Left renal pelvis (tissue), 4 donors: ENCODE measurements around the gene PLAAT5. TPM values are rescaled to one million over a fixed set of nuclear protein-coding genes. Genes with fewer than 3 reads are reported as not detected.
"Not testable (repeated sequence)": the region's sequence is repeated elsewhere in the genome, so short reads cannot be mapped to it uniquely, and the experiment has no call there.

Experiments used
- DNase-seq, 4 donors: peaks; one replicate each; pipeline ENCODE4 v3.0.0-alpha.2; 2013; ENCODE audit warnings: low read depth in 4 of 4, low spot score in 3 of 4
- polyA plus RNA-seq, 4 donors: library from polyadenylated mRNA; unstranded; fragments of 120-200 nt; gene quantifications; one replicate each; pipeline ENCODE4 v1.2.1, GENCODE V29; 2013; ENCODE audit not compliant: insufficient read length in 4 of 4

PLAAT5 gene, protein sequence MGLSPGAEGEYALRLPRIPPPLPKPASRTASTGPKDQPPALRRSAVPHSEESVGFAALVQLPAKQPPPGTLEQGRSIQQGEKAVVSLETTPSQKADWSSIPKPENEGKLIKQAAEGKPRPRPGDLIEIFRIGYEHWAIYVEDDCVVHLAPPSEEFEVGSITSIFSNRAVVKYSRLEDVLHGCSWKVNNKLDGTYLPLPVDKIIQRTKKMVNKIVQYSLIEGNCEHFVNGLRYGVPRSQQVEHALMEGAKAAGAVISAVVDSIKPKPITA
- polyA plus RNA-seq, result 10 to 100 TPM in 1 of 4 donors, 1 to 10 TPM in 1, under 1 TPM in 2; 0.50 to 10.9 (median 0.95) TPM

DNA sequence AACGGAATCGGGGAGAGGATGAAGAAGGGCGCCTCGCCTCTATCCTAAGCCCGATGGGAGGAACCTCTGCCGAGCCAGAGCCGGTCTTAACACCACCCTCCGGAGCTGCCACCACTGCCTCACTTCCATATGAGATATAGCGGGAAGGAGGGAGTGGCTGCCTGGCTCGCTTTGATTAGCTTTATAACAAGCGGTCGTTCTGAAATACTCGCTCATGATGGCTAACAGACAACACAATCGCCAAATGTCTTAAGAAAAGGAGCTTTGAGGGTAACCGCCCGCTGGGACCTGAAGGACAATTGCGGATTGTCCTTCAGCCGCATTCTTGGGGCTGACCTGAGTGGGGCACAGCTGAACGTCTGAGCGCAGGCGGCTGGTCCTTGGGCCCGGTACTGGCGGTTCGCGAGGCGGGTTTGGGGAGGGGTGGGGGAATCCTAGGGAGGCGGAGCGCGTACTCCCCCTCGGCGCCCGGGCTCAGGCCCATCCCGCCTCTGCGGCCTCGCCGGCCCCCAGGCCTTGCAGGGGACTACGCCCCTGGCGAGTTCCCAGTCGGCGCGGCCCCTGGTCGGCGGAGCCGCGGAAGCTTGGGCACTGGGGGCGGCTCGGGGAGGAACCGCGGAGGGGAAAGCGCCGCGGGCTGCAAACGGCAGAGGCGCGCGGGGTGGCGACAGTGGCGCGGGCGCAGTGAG, at the start of gene PLAAT5:
PLAAT5 (minus strand) TSS at position 617 of the 689 bp plus-strand sequence; CDS start at position 484, 133 bp downstream.
- peak in 1 of 4 donors; percentile 18 for DNase-seq

DNA sequence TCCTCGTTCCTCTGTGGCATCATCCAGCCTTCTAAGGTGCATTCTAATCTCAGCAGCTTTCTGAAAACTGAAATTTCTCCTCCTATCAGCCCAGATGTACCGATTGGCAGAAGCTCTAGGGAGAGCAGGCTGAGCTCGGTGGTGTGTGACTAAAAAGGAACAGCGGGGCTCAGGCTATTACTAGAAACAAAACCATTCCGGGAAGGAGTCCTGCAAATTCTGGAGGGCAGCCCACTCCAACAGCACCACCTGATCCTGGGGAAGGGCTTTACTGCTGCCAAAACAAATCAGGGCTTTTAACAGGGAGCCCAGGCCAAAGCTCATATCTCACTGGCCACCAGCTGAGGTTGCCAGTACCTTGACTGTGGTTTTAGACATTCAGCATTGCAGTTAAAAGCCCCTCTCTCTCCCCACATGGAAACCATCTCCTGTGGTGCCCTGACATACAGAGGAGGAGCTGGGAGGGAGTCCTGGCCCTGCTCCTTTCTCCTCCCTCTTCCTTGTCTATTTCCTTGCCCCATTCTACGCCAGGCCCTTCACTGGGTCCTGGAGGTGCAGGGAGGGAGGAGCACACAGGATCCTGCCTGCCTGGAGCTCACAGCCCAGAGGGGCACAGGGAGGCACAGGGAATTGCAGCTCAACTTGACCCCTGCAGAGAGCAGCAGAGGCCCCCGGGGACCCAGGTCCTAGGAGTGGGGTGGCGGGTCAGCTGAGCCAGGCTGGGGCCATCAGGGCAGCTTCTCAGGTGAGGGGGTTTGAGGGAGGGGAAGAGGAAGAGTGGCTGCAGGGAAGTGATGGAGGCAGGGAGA, 46.5 kb upstream of the PLAAT5 start:
- DNase-seq, result no peak

DNA sequence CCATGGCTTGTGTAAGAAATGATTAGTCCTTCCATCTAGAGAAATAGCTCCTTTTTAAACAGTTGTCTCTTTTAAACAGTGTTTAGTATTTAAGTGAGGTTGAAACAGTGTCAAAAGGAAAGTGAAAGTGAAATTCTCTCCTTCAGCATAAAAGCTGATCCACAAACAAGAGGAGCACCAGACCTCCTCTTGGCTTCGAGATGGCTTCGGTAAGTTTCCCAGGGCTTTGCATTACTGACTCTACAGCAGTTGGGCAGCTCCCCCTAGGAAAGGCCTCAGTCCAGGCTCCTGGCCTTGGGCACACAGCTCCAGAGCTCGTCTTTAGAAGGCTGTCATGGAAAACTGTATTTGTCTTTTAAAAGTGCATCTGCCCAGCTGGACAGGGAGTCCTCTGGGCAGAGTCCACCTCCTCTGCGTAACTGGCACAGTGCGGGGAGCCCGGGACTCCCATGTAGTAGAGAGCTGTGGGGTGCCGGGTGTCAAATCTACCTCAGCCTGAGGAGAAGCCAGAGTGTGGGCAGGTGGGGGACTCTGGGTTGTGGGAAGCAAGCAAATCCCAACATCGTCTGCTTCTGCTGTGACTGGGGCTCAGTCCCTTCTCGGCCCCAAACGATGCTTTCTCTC, 45.8 kb upstream of the PLAAT5 start, which contains the start of gene PLAAT4:
PLAAT4 (plus strand) TSS at position 140 of the 624 bp plus-strand sequence; CDS start at position 201, 61 bp downstream.
- DNase-seq, result no peak

DNA sequence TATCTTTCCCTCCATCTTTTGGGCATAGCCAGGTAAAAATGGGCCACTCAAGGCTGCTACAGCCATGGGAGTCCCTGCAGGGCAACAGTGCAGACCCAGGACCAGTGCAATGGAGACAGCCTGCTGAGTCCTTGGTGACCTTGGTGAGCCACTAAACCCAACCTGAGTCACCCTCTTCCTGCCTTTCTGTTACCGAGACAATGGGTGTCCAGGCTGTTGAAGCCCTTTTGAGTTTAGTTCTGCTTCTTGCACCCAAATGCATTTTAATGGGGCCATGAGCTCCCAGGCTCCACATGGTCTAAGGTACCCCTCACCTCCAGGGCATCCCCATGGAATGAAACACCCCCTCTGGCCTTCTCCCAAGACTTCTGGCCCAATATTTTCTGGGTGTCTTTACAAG, 44.8 kb upstream of the PLAAT5 start:
- no peak for DNase-seq

DNA sequence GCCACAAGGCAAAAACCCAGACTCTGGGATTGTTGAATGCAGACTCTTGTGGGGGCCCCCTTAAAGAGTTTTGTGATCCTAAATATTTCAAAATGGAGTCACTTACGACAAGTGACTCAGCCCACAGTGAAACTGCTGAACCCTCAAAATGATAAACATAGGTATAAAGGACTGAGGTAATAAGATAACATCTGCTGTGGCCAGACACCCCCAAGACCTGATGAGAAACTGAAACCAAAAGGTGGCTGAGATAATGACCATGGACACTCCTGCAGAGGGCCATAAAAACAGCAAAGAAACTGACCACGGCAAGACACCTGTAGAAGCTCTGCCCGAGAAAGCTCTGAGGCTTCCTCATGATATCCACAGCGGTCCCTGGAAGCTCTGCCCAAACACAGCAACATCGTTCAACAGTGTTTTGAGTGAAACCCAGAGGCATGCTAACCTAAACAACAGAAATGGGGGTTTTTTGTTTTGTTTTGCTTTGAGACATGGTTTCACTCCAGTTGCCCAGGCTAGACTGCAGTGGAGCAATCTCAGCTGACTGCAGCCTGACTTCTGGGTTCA, 44.0 kb upstream of the PLAAT5 start:
- DNase-seq, result no peak

DNA sequence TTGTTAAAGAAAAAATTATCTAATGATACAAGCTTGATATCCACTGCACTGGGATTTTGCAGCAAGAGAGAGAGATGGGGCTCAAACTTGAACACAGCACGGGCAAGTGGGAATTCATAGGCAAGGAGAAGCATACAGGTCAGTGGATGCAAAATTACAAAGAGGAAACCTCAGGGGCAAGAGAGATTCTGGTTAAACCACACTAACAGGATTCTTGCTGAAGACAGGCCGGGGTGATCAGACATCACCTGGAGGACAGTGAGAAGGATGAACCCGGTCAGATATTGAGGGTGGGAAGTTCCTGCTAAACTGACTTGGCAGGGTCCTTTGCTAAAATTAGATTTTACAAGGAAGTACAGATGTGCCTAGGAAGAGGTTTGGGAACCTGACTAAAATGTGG, 43.1 kb upstream of the PLAAT5 start:
- DNase-seq, result no peak

DNA sequence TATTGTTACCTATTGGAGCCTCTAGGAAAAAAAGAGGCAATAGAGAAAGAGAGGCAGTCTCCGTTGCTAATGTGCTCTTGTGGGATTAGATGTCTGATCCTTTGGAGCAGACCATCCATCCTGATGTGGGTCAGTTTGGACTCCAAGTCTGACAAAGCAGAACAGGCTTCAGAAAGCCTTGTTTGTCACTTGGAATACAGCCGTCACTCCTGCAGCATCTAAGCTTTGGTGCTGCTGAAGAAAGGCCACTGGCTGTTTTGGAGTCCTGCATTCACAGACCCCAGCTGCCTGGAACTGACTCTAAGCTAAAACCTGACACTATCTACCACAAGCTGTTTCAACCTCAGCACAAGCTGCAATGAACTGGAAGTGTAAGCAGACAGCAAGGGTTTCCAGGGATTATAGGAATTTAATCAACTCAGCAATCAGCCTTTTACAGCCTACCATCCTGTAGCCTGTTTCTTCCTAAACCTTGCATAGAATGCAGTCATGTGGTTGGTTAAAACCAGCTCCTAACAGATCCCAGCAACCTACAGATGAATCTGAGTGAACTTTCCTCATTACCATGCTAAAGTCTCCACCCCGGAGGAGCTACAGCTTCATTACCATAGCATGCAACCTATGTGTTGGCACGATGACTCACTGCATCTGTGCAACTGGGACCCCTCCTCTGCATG, 42.0 kb upstream of the PLAAT5 start:
- DNase-seq, result no peak

DNA sequence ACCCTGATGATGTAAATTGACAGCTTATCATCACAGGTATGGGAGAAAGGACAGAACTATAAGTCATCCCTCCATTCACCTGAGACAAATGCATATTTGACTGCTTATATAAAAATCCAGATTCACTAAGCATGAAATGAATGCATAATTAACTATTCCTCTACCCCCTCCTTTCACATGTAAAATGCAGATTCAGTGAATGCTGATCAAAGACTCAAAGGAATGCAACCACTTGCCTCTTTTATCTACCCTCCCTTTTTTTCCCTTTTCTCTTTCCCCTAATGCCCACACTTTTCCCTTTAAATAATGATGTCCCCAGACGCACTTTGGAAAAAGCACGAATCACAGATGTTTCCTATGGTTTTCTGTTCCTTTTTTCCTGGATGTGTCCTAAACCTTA, 41.1 kb upstream of the PLAAT5 start:
- no peak for DNase-seq

DNA sequence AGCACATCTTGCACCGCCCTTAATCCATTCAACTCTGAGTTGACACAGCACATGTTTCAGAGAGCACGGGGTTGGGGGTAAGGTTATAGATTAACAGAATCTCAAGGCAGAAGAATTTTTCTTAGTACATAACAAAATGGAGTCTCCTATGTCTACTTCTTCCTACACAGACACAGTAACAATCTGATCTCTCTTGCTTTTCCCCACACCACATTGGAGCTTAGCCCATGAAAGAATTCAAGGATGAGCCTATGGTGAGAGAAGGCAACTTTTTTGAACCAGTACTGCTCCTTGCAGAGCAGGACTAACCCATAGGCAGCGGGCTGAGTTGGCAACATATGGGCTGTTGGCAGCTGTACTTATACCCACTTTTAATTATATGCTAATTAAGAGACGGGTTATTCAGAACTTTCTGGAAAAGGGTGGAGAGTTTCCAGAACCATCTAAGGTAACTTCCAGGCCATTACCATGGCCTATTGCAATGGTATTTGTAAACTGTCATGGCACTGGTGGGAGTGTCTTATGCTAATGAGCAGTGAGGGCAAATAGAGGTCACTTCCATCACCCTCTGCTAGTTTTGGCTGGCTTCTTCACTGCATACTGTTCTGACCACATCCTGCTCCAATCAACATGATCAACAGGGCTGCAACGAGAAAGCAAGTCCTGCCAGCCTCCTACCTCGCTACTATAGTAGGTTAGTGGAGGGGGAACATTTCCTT, 40.3 kb upstream of the PLAAT5 start:
- DNase-seq, result not testable (repeated sequence)

DNA sequence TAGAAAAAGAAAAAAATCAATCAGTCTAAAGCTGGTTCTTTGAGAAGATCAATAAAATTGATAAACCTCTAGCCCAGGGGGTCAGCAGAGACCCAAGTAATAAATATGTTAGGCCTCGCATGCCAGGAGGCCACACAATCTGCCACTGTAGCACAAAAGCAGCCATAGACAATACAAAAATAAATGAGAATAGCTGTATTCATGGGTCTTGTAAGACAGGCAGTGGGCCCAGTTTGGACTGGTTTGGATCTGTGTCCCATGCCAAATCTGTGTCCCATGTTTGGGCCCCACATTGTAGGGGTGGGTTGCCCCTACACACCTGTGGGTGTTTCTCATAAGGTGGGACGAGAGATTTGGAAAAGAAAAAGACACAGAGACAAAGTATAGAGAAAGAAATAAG, 39.1 kb upstream of the PLAAT5 start:
- no peak for DNase-seq

DNA sequence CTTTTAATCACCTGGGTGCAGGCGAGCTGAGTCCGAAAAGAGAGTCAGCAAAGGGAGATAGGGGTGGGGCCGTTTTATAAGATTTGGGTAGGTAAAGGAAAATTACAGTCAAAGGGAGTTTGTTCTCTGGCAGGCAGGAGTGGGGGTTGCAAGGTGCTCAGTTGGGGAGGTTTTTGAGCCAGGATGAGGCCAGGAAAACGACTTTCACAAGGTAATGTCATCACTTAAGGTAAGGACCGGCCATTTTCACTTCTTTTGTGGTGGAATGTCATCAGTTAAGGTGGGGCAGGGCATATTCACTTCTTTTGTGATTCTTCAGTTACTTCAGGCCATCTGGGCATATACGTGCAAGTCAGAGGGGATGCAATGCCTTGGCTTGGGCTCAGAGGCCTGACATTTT, 38.4 kb upstream of the PLAAT5 start:
- DNase-seq, result not testable (repeated sequence)

DNA sequence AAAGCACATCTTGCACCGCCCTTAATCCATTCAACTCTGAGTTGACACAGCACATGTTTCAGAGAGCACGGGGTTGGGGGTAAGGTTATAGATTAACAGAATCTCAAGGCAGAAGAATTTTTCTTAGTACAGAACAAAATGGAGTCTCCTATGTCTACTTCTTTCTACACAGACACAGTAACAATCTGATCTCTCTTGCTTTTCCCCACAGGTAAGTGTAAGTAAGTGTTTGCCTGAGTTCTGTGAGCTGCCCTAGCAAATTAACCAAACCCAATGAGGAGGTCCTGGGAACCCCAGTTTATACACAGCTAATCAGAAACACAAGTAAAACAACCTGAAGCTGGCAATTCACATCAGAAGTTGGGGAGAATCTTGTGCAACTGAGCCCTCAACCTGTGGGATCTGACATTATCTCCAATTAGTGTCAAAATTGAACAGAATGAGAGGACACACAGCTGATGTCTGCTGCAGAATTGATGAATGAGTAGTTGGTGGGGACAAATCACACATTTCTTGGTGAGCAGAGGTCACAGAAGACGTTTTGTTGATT, 37.8 kb upstream of the PLAAT5 start:
- DNase-seq, result not testable (repeated sequence)

DNA sequence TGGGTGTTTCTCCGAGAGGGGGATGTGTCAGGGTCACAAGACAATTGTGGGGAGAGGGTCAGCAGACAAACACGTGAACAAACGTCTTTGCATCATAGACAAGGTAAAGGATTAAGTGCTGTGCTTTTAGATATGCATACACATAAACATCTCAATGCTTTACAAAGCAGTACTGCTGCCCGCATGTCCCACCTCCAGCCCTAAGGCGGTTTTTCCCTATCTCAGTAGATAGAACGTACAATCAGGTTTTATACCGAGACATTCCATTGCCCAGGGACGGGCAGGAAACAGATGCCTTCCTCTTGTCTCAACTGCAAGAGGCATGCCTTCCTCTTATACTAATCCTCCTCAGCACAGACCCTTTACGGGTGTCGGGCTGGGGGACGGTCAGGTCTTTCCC, 37.2 kb upstream of the PLAAT5 start:
- DNase-seq, result not testable (repeated sequence)

DNA sequence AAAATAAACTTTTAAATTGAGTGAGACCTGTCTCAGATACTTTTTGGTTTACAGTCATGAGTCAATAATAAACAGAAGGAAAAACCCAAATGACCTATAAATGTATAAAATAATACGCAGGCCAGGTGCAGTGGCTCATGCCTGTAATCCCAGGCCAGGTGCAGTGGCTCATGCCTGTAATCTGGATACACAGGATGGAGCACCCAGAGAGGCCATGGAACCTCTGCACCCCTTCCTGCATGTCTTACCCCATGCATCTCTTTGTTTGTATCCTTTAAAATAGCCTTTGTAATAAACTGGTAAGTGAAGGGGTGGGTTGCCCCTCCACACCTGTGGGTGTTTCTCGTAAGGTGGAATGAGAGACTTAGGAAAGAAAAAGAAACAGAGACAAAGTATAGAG, 36.7 kb upstream of the PLAAT5 start:
- no peak for DNase-seq

DNA sequence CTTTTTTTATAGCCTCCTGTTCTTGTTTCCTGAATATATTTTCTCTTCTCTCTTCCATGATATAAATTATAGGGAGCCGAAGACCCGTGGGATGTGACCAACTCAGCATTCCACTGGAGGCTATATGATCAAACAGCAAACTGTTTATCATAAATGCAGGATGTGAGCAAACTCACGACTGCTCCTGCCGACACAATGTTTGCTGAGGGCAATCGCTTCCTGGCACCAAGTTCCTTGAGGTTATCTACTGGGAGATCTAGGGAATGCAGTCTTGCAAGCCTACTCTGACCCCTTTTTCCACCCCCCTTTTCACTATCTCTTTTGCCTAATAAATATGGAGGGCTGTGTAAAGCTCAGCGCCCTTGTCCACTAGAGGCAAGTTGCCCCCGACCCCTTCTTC, 32.2 kb upstream of the PLAAT5 start:
- DNase-seq, result no peak

DNA sequence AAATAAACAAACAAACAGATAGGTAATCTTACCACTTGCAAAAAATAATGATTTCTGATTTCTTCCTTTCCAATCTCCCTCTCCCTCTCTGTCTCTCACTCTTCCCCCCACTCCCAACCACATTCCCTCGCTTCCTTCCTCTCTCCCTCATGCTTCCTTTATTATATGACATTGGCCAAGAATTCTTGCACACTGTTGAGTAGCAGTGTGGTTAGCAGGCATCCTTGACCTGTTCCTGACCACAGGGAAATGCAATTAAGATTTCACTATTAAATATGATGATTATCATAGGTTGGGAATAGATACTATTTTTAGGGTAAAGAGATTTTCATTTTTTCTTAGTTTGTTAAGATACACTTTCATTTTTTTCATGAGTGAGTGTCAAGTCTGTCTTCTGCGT, 30.9 kb upstream of the PLAAT5 start:
- DNase-seq, result no peak

DNA sequence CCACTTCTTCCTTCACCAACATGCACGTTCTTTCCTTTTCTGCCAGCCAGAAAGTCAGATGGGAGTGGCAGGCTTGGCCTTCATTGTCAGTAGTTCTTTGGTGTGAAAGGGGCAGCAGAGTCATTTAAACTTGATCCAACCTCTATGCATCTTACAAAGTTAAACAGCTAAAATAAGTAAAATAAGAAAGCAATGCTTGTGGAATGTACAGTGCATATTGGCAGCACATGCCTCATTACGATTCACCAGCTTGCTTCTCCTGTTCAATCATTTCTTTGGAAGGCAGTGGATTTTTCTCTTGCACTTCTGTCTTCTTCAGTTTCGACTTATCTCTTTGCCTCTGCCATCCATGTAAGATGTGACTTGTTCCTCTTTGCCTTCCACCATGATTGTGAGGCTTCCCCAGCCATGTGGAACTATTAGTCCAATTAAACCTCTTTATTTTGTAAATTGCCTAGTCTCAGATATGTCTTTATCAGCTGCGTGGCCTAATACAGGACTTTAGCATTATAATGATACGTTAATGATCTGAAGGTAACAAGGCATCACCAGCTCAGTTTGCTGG, 29.7 kb upstream of the PLAAT5 start:
- no peak for DNase-seq

DNA sequence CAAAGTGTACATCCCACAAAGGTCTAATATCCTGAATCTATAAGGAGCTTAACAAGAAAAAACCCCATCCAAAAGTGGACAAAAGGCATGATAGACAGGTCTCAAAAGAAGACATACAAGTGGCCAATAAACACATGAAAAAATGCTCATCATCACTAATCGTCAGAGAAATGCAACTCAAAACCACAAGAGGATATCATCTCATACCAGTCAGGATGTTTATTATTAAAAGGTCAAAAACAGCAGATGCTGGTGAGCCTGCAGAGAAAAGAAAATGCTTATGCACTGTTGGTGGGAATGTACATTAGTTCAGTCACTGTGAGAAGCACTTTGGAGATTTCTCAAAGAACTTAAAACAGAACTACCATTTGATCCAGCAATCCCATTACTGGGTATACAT, 27.6 kb upstream of the PLAAT5 start:
- DNase-seq, result no peak

DNA sequence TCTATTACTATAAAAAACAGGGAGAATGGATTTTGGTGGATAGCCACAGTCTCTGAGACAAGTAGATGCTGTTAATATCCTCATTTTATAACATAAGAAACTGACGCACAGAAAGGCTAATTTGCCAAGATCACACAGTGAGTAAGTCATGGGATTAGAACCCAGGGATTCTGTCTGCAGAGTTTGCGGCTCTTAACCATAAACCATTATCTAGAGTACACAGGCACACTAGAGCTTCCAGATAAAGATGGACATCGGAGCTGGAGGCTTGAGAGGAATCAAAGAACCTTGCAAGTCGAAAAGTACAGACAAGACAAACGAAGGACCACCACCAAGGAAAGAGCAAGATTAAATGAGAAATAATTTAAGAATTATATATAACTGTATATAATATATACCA, 26.2 kb upstream of the PLAAT5 start:
- DNase-seq, result no peak
